Erythroblast (primary cell): ENCODE measurements around the gene JPT2.

Source experiments
- GATA1 ChIP-seq: IDR thresholded peaks from 2 replicates; pipeline ENCODE4 v1.6.1; 2011; ENCODE audit warnings: low read depth, mild to moderate bottlenecking, control low read depth, low read length, moderate library complexity
- POLR2A ChIP-seq: IDR thresholded peaks from 2 replicates; pipeline ENCODE4 v1.6.1; 2011; ENCODE audit warnings: mild to moderate bottlenecking, low read length

- TF ChIP-seq POLR2A, result no peak
- TF ChIP-seq GATA1, result no peak
These were observed 9.6 kb downstream of the JPT2 start for GRCh38 chr16:1687427-1688316.
